HFF-Myc (cell line): Measurements from ENCODE around the gene CKAP2L.
A peak's percentile ranks its signal among the peaks of the same experiment; 100 is the strongest.

Source experiments
- DNase-seq: peaks from one replicate; pipeline ENCODE4 v3.0.0-alpha.2; 2011; ENCODE audit warnings: low read depth; ENCODE audit errors: extremely low read depth
- H3K4me3 ChIP-seq: replicated peaks from 2 replicates; pipeline ENCODE4 v1.5.1; 2011; ENCODE audit warnings: low read depth, mild to moderate bottlenecking, control low read depth, low read length
- CTCF ChIP-seq: IDR thresholded peaks from 2 replicates; pipeline ENCODE4 v1.5.1; 2012; ENCODE audit warnings: mild to moderate bottlenecking, low read depth, low read length, control low read depth; ENCODE audit errors: missing control alignments

CKAP2L gene

GRCh38 chr2:112693596-112693995 is 70.8 kb downstream of the CKAP2L start:
- DNase-seq, result no peak
- no peak for TF ChIP-seq CTCF
- H3K4me3 ChIP-seq, result no peak overlapping the region

GRCh38 chr2:112692918-112693317 is 71.5 kb downstream of the CKAP2L start:
- no peak for TF ChIP-seq CTCF
- no peak for DNase-seq
- no peak overlapping the region for H3K4me3 ChIP-seq

GRCh38 chr2:112692495-112692911 is 71.9 kb downstream of the CKAP2L start:
- no peak overlapping the region for H3K4me3 ChIP-seq
- peak; percentile 96 for DNase-seq
- no peak for TF ChIP-seq CTCF

- H3K4me3 ChIP-seq, result no peak overlapping the region
- no peak for DNase-seq
- TF ChIP-seq CTCF, result no peak
Observed at GRCh38 chr2:112691881-112692281, 72.5 kb downstream of the CKAP2L start.

- DNase-seq, result no peak
- no peak overlapping the region for H3K4me3 ChIP-seq
- TF ChIP-seq CTCF, result peak; percentile 42
Observed at GRCh38 chr2:112690853-112691401, 73.5 kb downstream of the CKAP2L start.

- no peak overlapping the region for H3K4me3 ChIP-seq
- no peak for TF ChIP-seq CTCF
- DNase-seq, result no peak
Observed at GRCh38 chr2:112688086-112688880, 76.1 kb downstream of the CKAP2L start.

- TF ChIP-seq CTCF, result no peak
- no peak overlapping the region for H3K4me3 ChIP-seq
- DNase-seq, result no peak
Observed at GRCh38 chr2:112687522-112687921, 76.9 kb downstream of the CKAP2L start.
